ENCODE measurements around the gene PRKCE. TPM values are rescaled to one million over a fixed set of nuclear protein-coding genes. Genes with fewer than 3 reads are reported as not detected.

Gene PRKCE
- polyA plus RNA-seq, 3 donors, result 1.3 to 7.7 (median 2.3) TPM

GRCh38 chr2:45706033-45706432, 54.6 kb downstream of the PRKCE start:
- Histone ChIP-seq H3K27me3 (ENCODE audit: control insufficient read depth in 2 of 2, insufficient read depth in 2 of 2, low read length in 2 of 2) (no peaks in the 10 kb centered on the region), H3K4me2 (replicated peaks; ENCODE audit: extremely low read depth, low read length, poor library complexity, severe bottlenecking) (no peak overlapping the region), H4K20me1 (ENCODE audit: insufficient read depth, low read length) (peaks cover 13% of the 10 kb centered on the region), H3K4me3 (replicated peaks in 1 of 3; ENCODE audit: low read depth in 2 of 3, low read length in 3 of 3) (no peak overlapping the region), H3K9ac (ENCODE audit: insufficient read depth, low read length, poor library complexity, severe bottlenecking) (no peak overlapping the region), H3K36me3 (replicated peaks in 1 of 2; ENCODE audit: control insufficient read depth in 1 of 2, insufficient read depth in 2 of 2, low read length in 2 of 2) (peaks cover 0 to 14% of the 10 kb centered on the region in 2 donors), H2AFZ (ENCODE audit: insufficient read depth, low read depth, low read length, poor library complexity, severe bottlenecking) (no peak overlapping the region), H3K79me2 (ENCODE audit: insufficient read depth, low read length) (no peaks in the 10 kb centered on the region), H3K4me1 (ENCODE audit: control insufficient read depth in 1 of 2, insufficient read depth in 2 of 2, low read length in 2 of 2) (no peaks in the 10 kb centered on the region), H3K27ac (ENCODE audit: low read depth in 1 of 2, low read length in 2 of 2) (no peak overlapping the region), H3K9me3 (replicated peaks in 1 of 2; ENCODE audit: control insufficient read depth in 1 of 2, insufficient read depth in 1 of 2, low read length in 2 of 2) (peaks cover 0 to 7% of the 10 kb centered on the region in 2 donors)
- Mint-ChIP-seq H3K4me1 (peaks cover 5% of the 10 kb centered on the region), H3K4me3 (no peak overlapping the region), H3K27ac (peak overlapping the region in 1 of 7 donors; percentile 63), H3K36me3 (peaks cover 26 to 28% of the 10 kb centered on the region in 2 donors), H3K9me3 (peaks cover 6 to 13% (median 10%) of the 10 kb centered on the region in 7 donors), H3K27me3 (ENCODE audit: low read depth in 3 of 3) (peaks cover 0 to 1% (median 0%) of the 10 kb centered on the region in 3 donors)
- no peak for TF ChIP-seq CTCF (IDR thresholded peaks at IDR 0.05)
- DNase-seq, result no peak
- intact Hi-C loops (cut with micrococcal nuclease), result no loop called here

- no peaks in the 10 kb centered on the region for H3K27me3 ChIP-seq (ENCODE audit: control insufficient read depth in 2 of 2, insufficient read depth in 2 of 2, low read length in 2 of 2)
- H3K36me3 ChIP-seq (replicated peaks in 1 of 2; ENCODE audit: control insufficient read depth in 1 of 2, insufficient read depth in 2 of 2, low read length in 2 of 2), result peaks cover 0 to 14% of the 10 kb centered on the region in 2 donors
- DNase-seq, result no peak
- H3K4me3 ChIP-seq (replicated peaks in 1 of 3; ENCODE audit: low read depth in 2 of 3, low read length in 3 of 3), result no peak overlapping the region
- H3K9ac ChIP-seq (ENCODE audit: insufficient read depth, low read length, poor library complexity, severe bottlenecking), result no peak overlapping the region
- H3K9me3 ChIP-seq (replicated peaks in 1 of 2; ENCODE audit: control insufficient read depth in 1 of 2, insufficient read depth in 1 of 2, low read length in 2 of 2), result peaks cover 0 to 7% of the 10 kb centered on the region in 2 donors
- no peak overlapping the region for H3K27ac ChIP-seq (ENCODE audit: low read depth in 1 of 2, low read length in 2 of 2)
- intact Hi-C loops (cut with micrococcal nuclease), result no loop called here
- H3K4me1 ChIP-seq (ENCODE audit: control insufficient read depth in 1 of 2, insufficient read depth in 2 of 2, low read length in 2 of 2), result no peaks in the 10 kb centered on the region
- peaks cover 6 to 13% (median 10%) of the 10 kb centered on the region in 7 donors for H3K9me3 Mint-ChIP-seq
- no peak overlapping the region for H3K4me2 ChIP-seq (replicated peaks; ENCODE audit: extremely low read depth, low read length, poor library complexity, severe bottlenecking)
- peaks cover 10% of the 10 kb centered on the region for H4K20me1 ChIP-seq (ENCODE audit: insufficient read depth, low read length)
- H2AFZ ChIP-seq (ENCODE audit: insufficient read depth, low read depth, low read length, poor library complexity, severe bottlenecking), result no peak overlapping the region
- peaks cover 21 to 22% of the 10 kb centered on the region in 2 donors for H3K36me3 Mint-ChIP-seq
- H3K4me3 Mint-ChIP-seq, result no peak overlapping the region
- H3K27ac Mint-ChIP-seq, result no peak overlapping the region
- TF ChIP-seq CTCF (IDR thresholded peaks at IDR 0.05), result no peak
- no peaks in the 10 kb centered on the region for H3K27me3 Mint-ChIP-seq (ENCODE audit: low read depth in 3 of 3)
- no peaks in the 10 kb centered on the region for H3K79me2 ChIP-seq (ENCODE audit: insufficient read depth, low read length)
- 100% methylated on average over 3 of the region's 3 CpGs for WGBS (ENCODE audit: insufficient coverage)
- H3K4me1 Mint-ChIP-seq, result peaks cover 5% of the 10 kb centered on the region
Observed at GRCh38 chr2:45707006-45707405, 55.5 kb downstream of the PRKCE start.
